Measurements from ENCODE around the gene ASMT. TPM values are rescaled to one million over a fixed set of nuclear protein-coding genes. Genes with fewer than 3 reads are reported as not detected.
"Not testable (repeated sequence)": the region's sequence is repeated elsewhere in the genome, so short reads cannot be mapped to it uniquely, and the experiment has no call there.

Gene ASMT
- total RNA-seq, 1 donor from 2014 or later: 0.62 TPM

DNA sequence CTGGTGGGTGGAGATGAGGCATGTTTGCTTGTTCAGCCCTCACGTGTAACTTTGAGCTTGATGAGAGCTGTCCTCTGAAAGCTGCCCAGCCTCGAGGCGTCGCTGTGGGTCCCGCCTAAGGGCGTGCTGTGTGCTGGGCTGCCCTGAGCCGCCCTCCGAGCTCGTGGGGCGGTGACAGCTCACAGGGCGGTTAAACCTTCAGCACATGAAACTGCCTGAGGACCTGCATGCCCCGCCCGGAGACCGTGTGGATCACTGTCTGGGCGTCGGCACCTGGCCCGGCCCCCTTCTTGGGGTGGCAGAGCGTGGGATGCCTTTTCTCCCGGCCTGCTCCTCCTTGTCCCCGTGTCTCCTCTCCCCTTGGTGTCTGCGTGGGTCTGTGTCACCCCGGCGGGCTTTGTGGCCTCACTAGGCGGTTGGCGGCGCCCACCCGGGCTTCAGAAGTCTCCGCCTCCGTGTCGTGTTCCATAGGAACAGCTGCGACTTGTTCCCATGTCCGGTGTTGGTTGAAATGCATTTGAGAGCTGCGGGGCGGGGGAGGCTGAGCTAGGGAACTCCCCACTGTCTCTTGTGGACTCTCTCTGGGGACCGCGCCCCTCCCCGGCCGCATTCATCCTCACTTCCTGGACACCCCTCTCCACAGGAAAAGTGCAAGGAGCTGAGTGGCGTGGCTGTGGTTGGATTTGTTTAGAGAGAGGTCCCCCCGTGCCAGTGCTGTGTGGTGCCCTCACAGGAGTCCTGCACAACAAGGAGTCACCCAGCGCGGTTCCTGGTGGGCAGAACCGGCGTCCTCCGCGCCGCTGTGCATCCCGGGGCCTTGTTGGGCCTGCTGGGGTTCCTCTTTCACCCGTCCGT is 16.6 kb upstream of the ASMT start:
- no peak for DNase-seq

DNA sequence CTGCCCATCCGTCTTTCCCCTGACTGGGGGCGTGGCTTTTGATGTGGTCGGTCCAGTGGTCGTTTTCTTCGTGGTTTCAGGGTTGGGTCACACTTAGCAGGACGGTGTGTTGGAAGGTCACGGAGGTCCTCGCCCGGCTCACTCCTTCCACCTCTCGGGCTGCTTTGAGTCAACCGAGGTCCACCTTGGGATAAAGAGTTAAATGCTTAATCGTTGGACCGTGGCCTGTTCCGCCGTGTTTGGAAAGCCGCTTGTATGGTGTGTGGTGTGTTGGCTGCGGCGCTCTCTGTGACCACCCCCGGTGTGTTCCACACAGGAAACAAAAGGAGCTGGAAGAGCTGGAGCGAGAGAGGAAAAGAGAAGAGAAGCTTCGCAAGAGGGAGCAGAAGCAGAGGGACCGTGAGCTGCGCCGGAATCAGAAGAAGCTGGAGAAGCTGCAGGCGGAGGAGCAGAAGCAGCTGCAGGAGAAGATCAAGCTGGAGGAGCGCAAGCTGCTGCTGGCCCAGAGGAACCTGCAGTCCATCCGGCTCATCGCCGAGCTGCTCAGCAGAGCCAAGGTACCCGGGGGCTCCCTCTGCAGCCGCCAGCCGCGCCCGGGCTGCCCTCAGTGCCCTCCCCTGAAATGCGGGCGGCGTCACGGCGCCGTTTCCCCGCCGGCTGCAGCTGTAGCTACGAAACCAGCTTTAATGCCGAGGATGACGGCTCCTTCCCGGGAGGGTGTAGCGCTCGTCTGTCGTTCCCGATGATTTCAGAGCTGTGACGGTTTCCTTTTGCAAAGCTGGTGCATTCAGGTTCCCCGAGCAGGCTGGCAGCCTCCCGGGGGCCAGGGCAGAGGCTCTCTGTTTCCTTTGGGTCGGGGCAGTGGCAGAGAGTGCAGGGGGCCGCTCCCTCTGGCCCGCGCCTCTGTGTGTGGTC is 15.7 kb upstream of the ASMT start:
- no peak for DNase-seq

DNA sequence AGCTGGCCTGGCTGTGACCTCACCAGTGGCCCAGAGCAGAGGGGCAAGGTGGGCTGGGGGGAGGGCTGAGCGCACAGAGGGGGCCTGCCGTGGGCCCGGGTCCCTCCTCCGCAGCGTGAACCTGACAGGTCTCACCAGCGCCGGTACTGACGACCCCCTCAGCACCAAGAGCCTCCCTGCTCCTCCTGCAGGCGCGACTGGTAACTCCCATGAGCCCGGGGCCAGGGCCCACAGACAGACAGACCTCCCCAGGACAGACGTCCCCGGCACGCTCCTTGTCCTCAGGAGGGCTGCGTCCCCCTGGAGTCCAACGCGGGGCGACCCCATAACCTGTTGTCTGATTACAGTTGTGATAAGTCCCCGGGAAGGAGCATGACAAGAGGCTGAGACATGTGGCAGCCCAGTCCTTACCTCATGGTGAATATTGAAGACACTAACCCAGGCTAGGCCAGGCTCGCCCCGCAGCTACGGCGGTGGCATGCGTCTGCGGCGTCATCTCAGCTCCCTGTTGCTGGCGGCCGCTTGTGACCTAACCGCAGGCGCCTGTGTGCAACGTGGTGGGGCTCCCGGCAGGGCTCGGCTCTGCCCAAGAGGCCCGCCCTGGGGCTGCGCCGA is 15.0 kb upstream of the ASMT start:
- DNase-seq: no peak

DNA sequence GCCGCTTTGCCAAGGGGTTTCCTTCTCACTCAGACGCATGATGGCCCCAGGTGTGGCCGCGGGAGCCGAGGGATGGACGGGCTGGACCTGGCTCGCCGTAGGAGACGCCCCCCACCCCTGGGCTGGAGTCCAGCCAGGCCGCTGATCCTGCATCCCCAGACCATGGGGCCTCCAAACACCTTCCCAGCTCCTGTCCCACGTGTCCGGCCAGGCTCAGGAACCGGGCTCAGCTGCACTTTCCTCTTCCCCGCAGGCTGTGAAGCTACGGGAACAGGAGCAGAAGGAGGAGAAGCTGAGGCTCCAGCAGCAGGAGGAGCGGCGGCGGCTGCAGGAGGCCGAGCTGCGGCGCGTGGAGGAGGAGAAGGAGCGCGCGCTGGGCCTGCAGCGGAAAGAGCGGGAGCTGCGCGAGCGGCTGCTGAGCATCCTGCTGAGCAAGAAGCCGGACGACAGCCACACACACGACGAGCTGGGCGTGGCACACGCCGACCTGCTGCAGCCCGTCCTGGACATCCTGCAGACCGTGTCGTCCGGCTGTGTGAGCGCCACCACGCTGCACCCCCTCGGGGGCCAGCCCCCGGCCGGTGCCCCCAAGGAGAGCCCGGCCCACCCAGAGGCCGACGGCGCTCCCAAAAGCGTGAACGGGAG is 14.3 kb upstream of the ASMT start:
- DNase-seq: no peak

DNA sequence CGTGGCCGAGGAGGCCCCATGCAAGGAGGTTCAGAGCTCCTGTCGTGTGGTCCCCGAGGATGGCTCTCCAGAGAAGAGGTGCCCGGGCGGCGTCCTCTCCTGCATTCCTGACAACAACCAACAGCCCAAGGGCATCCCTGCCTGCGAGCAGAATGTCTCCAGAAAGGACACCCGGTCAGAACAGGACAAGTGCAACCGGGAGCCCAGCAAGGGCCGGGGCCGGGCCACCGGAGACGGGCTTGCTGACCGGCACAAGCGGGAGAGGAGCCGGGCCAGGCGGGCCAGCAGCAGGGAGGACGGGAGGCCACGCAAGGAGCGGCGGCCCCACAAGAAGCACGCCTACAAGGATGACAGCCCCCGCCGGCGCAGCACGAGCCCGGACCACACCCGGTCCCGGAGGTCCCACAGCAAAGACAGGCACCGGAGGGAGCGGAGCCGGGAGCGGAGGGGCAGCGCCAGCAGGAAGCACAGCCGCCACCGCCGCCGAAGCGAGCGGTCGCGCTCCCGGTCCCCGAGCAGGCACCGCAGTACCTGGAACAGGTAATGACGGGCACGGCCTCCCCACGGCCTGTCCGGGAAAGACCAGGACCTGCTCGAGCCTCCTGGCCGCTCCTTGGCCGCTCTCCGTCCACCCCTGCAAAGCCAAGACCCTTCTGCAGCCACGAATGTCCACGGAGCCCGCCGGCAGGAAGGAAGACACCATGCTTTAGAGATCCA is 13.7 kb upstream of the ASMT start:
- DNase-seq: no peak

DNA sequence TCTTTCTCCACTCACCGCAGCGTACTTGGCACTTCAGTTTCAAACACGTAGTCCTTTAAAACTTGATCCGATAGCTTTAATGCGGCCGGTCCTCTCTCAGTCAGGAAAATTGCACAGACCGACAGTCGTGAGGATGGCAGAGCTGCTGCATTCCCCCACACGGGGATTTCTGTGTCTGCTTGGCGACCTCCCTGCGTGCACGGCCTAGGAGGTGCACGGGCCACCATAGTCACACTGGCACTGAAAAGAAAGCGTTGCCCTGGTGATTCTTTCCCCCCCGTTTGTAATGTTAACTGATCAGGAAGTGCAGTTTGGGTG is 13.1 kb upstream of the ASMT start:
- no peak for DNase-seq

DNA sequence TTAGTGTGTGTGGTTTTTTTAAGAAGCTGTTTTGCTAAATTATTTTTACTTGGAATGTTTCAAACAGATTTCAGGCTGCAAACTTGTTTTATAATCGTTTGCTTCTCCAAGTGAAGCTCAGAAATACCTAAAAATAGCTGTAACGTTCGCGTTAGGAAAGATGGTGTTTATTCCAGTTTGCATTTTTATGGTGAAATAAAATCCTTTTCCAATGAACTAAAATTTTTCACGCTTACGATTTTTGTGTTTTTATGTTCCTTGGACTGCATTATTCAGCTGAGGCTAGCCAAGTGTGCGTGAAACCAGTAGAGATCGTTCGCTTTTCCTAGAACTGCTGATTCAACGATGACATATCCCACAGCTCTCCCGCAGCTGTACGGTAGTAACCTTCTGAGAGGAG is 12.6 kb upstream of the ASMT start:
- DNase-seq: no peak

DNA sequence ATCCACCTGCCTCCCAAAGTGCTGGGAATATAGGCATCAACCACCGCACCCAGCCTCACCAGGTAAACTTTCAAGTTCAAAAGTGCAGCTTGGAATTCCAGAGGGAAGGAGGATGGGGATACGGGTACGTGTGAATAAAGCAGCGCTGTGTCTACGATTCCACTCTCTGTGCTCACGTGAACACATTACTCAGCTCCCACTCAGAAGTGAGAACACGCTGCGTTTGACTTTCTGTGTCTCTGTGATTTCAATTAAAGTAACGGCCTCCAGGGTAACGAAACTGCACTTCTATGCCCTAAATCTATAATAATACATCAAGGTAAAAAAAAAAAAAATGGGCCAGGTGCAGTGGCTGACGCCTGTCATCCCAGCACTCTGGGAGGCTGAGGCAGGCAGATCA is 8.4 kb upstream of the ASMT start:
- no peak for DNase-seq

DNA sequence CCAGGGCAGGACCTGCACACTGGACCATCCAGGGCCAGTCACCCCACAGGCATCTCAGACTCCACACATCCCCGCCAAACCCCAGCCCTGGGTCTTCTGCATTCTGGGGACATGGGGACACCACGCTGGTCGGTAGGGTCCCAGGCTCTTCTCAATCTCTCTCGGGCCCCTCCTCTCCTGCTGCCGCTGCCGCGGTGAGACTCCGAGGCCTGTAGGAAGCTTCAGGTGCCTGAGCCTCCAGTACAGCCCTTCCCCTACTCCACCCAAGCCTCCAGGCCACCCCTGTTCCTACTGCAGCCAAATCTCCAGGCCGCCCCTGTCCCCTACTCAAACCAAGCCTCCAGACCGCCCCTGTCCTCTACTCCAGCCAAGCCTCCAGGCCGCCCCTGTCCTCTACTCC is 5.5 kb upstream of the ASMT start:
- DNase-seq: no peak

DNA sequence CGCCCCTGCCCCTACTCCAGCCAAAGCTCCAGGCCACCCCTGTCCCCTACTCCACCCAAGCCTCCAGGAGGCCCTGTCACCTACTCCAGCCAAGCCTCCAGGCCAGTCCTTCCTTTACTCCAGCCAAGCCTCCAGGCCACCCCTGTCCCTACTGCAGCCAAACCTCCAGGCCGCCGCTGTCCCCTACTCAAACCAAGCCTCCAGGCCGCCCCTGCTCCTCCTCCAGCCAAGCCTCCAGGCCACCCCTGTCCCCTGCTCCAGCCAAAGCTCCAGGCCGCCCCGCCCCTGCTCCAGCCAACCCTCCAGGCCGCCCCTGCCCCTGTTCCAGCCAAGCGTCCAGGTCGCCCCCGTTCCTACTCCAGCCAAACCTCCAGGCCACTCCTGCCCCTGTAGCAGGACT is 5.1 kb upstream of the ASMT start:
- no peak for DNase-seq

DNA sequence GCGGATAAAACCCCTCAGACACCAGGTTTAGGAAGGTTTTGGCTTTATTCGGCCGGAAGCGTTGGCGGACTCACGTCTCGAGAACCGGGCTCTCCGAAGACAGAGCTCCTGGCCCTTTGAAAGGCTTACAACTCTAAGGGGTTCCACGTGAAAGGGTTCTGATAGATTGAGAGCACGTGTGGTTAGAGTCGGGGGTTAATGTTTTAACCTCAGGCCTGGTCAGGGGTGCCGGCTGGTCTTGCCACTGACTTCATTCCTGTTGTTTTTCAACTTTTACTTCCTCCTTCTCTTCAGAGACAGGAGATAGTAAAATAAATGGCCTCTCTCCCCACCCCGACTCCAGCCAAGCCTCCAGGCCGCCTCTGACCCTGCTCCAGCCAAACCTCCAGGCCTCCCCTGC is 4.7 kb upstream of the ASMT start:
- no peak for DNase-seq

DNA sequence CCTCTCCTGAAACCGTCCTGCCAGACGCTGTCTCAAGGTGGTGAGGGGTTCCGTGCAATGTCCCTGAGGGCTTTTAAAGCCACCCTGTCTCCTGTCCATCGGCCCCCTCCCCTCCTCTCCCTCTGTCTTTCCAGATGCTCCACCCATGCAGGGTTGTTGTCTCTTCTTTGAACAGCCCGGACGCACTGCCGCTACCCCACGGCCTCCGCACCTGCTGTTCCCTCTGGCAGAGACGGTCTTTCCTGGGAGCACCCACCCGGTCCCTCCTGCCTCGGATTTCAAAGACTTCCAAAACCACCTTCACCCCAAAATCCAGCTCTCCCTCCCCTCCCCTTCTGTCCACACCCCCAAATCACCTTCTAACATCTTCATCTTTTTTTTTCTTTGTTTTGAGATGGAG is 4.1 kb upstream of the ASMT start:
- no peak for DNase-seq

DNA sequence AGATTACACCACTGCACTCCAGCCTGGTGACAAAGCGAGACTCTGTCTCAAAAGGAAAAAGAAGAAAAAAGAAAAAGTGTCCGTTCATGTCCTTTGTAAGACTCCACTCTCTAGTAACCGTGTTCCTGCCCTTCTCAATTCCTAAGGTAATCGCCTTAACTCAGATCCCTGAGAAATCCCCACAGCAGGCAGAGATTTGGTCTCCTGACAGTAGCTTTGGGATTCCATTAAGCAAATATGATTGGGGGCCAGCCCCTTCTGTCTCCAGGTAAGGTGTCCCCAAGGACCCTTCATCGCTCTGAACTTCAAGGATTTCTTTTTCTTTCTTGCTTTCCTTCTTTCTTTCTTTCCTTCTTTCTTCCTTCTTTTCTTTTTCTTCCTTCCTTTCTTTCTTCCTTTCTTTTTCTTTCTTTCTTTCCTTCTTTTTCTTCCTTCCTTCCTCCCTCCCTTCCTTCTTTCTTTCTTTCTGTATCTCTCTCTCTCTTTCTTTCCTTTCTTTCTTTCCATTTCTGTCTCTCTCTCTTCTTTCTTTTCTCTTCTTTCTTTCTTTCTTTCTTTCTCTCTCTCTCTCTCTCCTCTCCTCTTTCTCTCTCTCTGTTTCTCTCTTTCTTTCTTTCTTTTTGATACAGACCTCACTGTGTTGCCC is 2.1 kb upstream of the ASMT start:
- no peak for DNase-seq

DNA sequence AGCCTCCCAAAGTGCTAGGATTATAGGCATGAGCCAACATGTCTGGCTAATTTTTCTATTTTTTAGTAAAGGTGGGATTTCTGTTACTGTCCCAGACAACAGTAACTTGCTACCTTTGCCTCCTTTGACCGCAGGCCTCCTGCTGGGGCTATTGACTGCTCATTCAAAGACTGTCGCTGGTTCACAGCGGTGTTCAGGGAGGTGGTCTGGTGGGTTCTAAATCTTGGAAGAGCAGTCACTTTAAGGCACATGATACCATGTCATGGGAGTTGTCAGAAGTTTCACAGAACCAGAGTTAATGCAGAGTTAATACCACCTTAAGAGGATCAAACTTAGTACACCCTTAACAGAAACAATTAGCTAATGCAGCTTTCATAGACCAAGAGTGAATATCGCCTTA is 3.8 kb downstream of the ASMT start:
- DNase-seq: no peak

DNA sequence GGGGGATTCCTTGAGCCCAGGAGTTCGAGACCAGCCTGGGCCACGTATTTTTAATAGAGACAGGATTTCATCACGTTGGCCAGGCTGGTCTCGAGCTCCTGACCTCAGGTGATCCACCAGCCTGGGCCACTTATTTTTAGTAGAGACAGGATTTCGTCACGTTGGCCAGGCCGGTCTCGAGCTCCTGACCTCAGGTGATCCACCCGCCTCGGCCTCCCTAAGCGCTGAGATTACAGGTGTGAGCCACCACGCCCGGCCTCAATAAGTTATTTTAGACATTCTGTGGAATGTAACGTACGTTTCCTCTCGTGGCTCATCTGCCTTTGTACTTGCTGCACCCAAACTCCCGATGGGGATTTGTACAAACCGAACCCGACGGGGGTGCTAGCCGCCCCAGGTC is 8.8 kb downstream of the ASMT start:
- DNase-seq: no peak

DNA sequence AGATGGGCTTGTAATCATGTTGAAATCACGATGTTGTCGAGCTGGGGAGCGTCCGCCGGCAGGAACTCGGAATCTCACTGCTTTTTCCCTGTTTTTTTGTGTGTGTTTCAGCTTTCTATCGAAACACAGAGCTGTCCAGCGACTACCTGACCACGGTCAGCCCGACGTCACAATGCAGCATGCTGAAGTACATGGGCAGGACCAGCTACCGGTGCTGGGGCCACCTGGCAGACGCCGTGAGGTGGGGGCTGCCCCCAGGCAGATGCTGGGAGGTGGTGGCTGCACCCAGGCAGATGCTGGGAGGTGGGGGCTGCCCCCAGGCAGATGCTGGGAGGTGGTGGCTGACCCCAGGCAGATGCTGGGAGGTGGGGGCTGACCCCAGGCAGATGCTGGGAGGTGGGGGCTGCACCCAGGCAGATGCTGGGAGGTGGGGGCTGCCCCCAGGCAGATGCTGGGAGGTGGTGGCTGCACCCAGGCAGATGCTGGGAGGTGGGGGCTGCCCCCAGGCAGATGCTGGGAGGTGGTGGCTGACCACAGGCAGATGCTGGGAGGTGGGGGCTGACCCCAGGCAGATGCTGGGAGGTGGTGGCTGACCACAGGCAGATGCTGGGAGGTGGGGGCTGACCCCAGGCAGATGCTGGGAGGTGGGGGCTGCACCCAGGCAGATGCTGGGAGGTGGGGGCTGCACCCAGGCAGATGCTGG is 9.4 kb downstream of the ASMT start:
- not testable (repeated sequence) for DNase-seq

DNA sequence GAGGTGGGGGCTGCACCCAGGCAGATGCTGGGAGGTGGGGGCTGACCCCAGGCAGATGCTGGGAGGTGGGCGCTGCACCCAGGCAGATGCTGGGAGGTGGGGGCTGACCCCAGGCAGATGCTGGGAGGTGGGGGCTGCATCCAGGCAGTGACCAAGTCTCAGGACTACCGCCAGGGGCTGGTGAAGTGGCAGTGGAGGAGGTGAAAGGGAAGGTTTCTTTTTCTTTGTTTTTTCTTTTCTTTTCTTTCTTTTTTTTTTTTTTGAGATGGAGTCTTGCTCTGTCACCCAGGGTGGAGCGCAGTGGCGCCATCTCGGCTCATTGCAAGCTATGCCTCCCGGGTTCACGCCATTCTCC is 10.0 kb downstream of the ASMT start:
- not testable (repeated sequence) for DNase-seq

DNA sequence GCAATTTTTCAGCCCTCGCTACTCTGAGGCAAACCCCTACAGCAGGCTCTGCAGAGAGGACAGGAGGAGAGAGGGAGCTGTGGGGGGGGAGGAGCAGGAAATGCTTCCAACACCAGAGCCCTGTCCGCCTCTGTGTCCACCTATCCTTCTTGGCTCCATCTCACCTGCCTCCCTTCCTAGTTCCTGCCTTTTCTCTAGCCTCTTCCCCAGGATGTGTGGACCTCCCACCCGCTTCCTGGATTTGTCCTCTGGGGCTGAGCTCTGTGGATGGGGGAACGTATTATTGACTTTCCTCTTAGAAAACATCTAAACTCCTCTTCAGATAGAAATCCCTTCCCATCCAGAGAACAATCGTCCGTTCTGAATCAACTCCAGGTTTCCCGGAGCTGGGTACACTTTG is 14.4 kb downstream of the ASMT start:
- no peak for DNase-seq

DNA sequence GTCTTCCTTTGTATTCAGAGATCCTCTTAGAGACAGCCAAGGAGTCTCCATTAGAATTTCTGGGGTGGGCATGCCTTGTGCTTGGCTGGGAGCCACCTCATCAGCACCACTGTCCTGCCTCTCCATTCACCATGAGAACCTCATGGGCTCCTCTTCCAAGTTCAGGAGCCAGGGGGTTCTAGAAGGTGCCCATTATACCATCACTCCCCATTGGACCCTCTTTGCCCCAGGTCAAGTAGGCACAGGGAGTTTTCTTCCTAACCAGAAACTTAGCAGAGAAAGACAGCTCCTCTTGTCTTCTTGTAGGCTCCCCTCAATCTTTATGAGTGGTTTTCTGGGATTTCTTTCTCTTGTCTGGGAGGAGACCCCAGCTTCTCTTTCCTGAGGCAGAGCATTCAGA is 31.1 kb downstream of the ASMT start:
- no peak for DNase-seq

DNA sequence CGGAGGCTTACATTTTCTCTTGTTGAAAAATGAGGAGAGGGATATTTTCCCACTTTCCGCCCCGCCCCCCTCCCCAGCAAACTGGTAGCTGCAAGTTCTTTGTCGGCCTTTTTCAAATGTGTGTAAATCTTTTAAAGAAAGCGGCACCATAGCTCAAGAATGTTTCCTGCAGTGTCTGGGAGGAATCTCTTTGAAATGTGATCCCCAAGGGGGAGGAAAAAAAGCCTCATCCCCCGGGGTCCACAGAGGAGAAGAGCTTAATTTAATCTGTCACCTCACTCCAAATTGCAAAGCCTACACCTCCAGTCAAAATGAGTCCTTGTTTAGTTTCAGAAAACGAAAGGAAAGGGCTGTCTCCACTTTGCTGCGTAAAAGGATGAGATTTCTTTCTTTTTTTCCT is 34.8 kb downstream of the ASMT start:
- DNase-seq: no peak
